K562 (cell line): ENCODE results near the gene ARMCX6. TPM values are rescaled to one million over a fixed set of nuclear protein-coding genes. Genes with fewer than 3 reads are reported as not detected.
A peak's percentile ranks its signal among the peaks of the same experiment; 100 is the strongest.

Experiments
- ATF3 ChIP-seq, 2 experiments: fragments of 450-650 bp in 1 of 2; sonication (generic) in 1 of 2; formaldehyde crosslinking in 1 of 2; IDR thresholded peaks in 1 of 2; conservative IDR thresholded peaks in 1 of 2; 2 replicates each; pipeline versions ENCODE4 v1.6.1 to v1.8.1; 2016 to 2023; ENCODE audit warnings: mild to moderate bottlenecking in 2 of 2, moderate library complexity in 2 of 2, inconsistent platforms in 1 of 2, missing genetic modification reagents in 1 of 2
- DIDO1 ChIP-seq: fragments of 450-650 bp; IDR thresholded peaks from 2 replicates; pipeline ENCODE4 v1.6.1; 2016; ENCODE audit warnings: low read depth, missing biosample characterization, missing genetic modification characterization
- EZH2 ChIP-seq: IDR thresholded peaks from 2 replicates; pipeline ENCODE4 v1.6.1; 2012; ENCODE audit warnings: low read depth, mild to moderate bottlenecking, inconsistent platforms, low read length, borderline replicate concordance
- HES1 ChIP-seq: fragments of 450-650 bp; IDR thresholded peaks from 2 replicates; pipeline ENCODE4 v1.6.1; 2016; ENCODE audit warnings: low read depth, mild to moderate bottlenecking, moderate library complexity
- KLF6 ChIP-seq: fragments of 250-450 bp; sonication (Bioruptor Pico); IDR thresholded peaks from 2 replicates; pipeline ENCODE4 v1.4.0; 2020; ENCODE audit warnings: mild to moderate bottlenecking, moderate library complexity, borderline replicate concordance
- MAZ ChIP-seq, 2 experiments: fragments of 450-650 bp in 1 of 2; sonication (generic) in 1 of 2; formaldehyde crosslinking; IDR thresholded peaks in 1 of 2; conservative IDR thresholded peaks in 1 of 2; 2 replicates each; pipeline versions ENCODE4 v1.4.0 to v1.5.0; 2020; ENCODE audit warnings: mild to moderate bottlenecking in 1 of 2, missing genetic modification reagents in 1 of 2
- NFIX ChIP-seq: fragments of 250-450 bp; sonication (Bioruptor Pico); IDR thresholded peaks from 2 replicates; pipeline ENCODE4 v1.4.0; 2020; ENCODE audit warnings: low read depth, mild to moderate bottlenecking, moderate library complexity
- PHF20 ChIP-seq: fragments of 450-650 bp; IDR thresholded peaks from 2 replicates; pipeline ENCODE4 v1.6.1; 2018; ENCODE audit not compliant: partially characterized antibody
- SIN3A ChIP-seq, 2 experiments: fragments of 150-350 bp in 1 of 2; IDR thresholded peaks; 2 replicates each; pipeline ENCODE4 v1.6.1; 2011 to 2016; ENCODE audit warnings: borderline replicate concordance in 2 of 2, low read depth in 2 of 2, low read length in 2 of 2, mild to moderate bottlenecking in 2 of 2, moderate library complexity in 2 of 2; ENCODE audit not compliant: control insufficient read depth in 1 of 2
- YY1 ChIP-seq, 3 experiments: IDR thresholded peaks; 2 replicates each; pipeline ENCODE4 v1.6.1; 2011; ENCODE audit warnings: low read length in 2 of 3, mild to moderate bottlenecking in 2 of 3, moderate library complexity in 2 of 3, borderline replicate concordance in 1 of 3, control low read depth in 1 of 3, low read depth in 1 of 3; ENCODE audit not compliant: insufficient read depth in 3 of 3, insufficient replicate concordance in 2 of 3, control insufficient read depth in 1 of 3, insufficient read length in 1 of 3; ENCODE audit errors: extremely low read depth in 1 of 3
- ZNF347 ChIP-seq: fragments of 450-650 bp; formaldehyde crosslinking; IDR thresholded peaks from 2 replicates; pipeline ENCODE4 v1.4.0; 2020; ENCODE audit warnings: low read depth, mild to moderate bottlenecking, moderate library complexity
- ZNF79 ChIP-seq: fragments of 250-450 bp; sonication (Bioruptor Pico); IDR thresholded peaks from 2 replicates; pipeline ENCODE4 v1.4.0; 2020; ENCODE audit warnings: low read depth, mild to moderate bottlenecking, moderate library complexity
- polyA plus RNA-seq, 8 experiments: library from polyadenylated mRNA; depleted of rRNA in 4 of 8; stranded (reverse) in 5 of 8; unstranded in 3 of 8; fragments of >200 nt; fragmentation: Nextera tagmentation in 2 of 8; fragmentation: Illumina TruSeq in 1 of 8; extraction: Ambion mirVana in 2 of 8; extraction: Trizol in 1 of 8; gene quantifications; 2 replicates each; pipeline versions ENCODE4 v1.2.1 to v1.2.3, GENCODE V29; 2011 to 2014; ENCODE audit warnings: inconsistent platforms in 1 of 8, missing spikeins in 1 of 8
- total RNA-seq, 7 experiments: library from RNA; depleted of rRNA in 6 of 7; stranded (reverse); fragments of >200 nt in 6 of 7; fragmentation: Illumina TruSeq in 2 of 7; extraction: Trizol in 2 of 7; gene quantifications; 2 replicates each; pipeline versions ENCODE4 v1.2.1 to v1.2.3, GENCODE V29; 2011 to 2021; ENCODE audit warnings: low replicate concordance in 1 of 7
- TF ChIP-seq, protein P1 (sequence below): sonication (generic); formaldehyde crosslinking; IDR thresholded peaks from 2 replicates; pipeline ENCODE4 v1.8.0; 2022; ENCODE audit warnings: mild to moderate bottlenecking, missing genetic modification reagents
- TF ChIP-seq, protein P2 (sequence below), 2 experiments: fragments of 450-650 bp; conservative IDR thresholded peaks; 2 replicates each; pipeline ENCODE4 v1.6.1; 2017; ENCODE audit warnings: mild to moderate bottlenecking in 2 of 2, moderate library complexity in 2 of 2
- TF ChIP-seq, protein P3 (sequence below): fragments of 250-450 bp; sonication (Bioruptor Pico); IDR thresholded peaks from 2 replicates; pipeline ENCODE4 v1.8.0; 2022; ENCODE audit warnings: moderate library complexity, mild to moderate bottlenecking, inconsistent platforms

The ARMCX6 gene
- total and polyA plus RNA-seq, 9 of the 15 experiments (the other 6 are each of a cell fraction or from before 2014, with no cell fraction given) = 15.4 to 41.2 (median 24.6) TPM

- TF ChIP-seq PHF20 (no peak), EZH2 (no peak), ZNF79 (CRISPR knock-in tag) (no peak), ATF3 (IDR thresholded peaks at IDR 0.05) (peak; percentile 39), ATF3 (CRISPR knock-in tag; conservative IDR thresholded peaks at IDR 0.05) (no peak), DIDO1 (tag) (no peak), SIN3A (IDR thresholded peaks at IDR 0.05; ENCODE audit: borderline replicate concordance in 2 of 2, control insufficient read depth in 1 of 2, low read depth in 2 of 2, low read length in 2 of 2) (0 out of 4 replicates have a peak, but pooled peaks of 1 of the 2 experiments have one; percentile 30), NFIX (CRISPR knock-in tag) (no peak), KLF6 (CRISPR knock-in tag) (no peak), HES1 (no peak), YY1 (IDR thresholded peaks at IDR 0.05; ENCODE audit: borderline replicate concordance in 1 of 3, control insufficient read depth in 1 of 3, extremely low read depth in 1 of 3, insufficient read depth in 3 of 3, insufficient read length in 1 of 3, insufficient replicate concordance in 2 of 3, low read depth in 1 of 3, low read length in 2 of 3) (peak; percentile 36 to 93 (median 85)), MAZ (CRISPR knock-in tag; conservative IDR thresholded peaks at IDR 0.05 in 1 of 2, IDR thresholded peaks at IDR 0.05 in 1 of 2) (0 out of 4 replicates have a peak, but pooled peaks have one; percentile 13 to 45), ZNF347 (CRISPR knock-in tag) (no peak)
- TF ChIP-seq, protein P1, sequence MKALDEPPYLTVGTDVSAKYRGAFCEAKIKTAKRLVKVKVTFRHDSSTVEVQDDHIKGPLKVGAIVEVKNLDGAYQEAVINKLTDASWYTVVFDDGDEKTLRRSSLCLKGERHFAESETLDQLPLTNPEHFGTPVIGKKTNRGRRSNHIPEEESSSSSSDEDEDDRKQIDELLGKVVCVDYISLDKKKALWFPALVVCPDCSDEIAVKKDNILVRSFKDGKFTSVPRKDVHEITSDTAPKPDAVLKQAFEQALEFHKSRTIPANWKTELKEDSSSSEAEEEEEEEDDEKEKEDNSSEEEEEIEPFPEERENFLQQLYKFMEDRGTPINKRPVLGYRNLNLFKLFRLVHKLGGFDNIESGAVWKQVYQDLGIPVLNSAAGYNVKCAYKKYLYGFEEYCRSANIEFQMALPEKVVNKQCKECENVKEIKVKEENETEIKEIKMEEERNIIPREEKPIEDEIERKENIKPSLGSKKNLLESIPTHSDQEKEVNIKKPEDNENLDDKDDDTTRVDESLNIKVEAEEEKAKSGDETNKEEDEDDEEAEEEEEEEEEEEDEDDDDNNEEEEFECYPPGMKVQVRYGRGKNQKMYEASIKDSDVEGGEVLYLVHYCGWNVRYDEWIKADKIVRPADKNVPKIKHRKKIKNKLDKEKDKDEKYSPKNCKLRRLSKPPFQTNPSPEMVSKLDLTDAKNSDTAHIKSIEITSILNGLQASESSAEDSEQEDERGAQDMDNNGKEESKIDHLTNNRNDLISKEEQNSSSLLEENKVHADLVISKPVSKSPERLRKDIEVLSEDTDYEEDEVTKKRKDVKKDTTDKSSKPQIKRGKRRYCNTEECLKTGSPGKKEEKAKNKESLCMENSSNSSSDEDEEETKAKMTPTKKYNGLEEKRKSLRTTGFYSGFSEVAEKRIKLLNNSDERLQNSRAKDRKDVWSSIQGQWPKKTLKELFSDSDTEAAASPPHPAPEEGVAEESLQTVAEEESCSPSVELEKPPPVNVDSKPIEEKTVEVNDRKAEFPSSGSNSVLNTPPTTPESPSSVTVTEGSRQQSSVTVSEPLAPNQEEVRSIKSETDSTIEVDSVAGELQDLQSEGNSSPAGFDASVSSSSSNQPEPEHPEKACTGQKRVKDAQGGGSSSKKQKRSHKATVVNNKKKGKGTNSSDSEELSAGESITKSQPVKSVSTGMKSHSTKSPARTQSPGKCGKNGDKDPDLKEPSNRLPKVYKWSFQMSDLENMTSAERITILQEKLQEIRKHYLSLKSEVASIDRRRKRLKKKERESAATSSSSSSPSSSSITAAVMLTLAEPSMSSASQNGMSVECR = no peak
- TF ChIP-seq, protein P2, sequence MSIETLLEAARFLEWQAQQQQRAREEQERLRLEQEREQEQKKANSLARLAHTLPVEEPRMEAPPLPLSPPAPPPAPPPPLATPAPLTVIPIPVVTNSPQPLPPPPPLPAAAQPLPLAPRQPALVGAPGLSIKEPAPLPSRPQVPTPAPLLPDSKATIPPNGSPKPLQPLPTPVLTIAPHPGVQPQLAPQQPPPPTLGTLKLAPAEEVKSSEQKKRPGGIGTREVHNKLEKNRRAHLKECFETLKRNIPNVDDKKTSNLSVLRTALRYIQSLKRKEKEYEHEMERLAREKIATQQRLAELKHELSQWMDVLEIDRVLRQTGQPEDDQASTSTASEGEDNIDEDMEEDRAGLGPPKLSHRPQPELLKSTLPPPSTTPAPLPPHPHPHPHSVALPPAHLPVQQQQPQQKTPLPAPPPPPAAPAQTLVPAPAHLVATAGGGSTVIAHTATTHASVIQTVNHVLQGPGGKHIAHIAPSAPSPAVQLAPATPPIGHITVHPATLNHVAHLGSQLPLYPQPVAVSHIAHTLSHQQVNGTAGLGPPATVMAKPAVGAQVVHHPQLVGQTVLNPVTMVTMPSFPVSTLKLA (conservative IDR thresholded peaks at IDR 0.05) = 0 out of 4 replicates have a peak, but pooled peaks of 1 of the 2 experiments have one; percentile 34
- TF ChIP-seq, protein P3, sequence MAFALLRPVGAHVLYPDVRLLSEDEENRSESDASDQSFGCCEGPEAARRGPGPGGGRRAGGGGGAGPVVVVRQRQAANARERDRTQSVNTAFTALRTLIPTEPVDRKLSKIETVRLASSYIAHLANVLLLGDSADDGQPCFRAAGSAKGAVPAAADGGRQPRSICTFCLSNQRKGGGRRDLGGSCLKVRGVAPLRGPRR = no peak
Measured at GRCh38 chrX:101617211-101618191, at the start of gene ARMCX6 (continued).
